Measurements from ENCODE around the gene NTN3.

The NTN3 gene

DNA sequence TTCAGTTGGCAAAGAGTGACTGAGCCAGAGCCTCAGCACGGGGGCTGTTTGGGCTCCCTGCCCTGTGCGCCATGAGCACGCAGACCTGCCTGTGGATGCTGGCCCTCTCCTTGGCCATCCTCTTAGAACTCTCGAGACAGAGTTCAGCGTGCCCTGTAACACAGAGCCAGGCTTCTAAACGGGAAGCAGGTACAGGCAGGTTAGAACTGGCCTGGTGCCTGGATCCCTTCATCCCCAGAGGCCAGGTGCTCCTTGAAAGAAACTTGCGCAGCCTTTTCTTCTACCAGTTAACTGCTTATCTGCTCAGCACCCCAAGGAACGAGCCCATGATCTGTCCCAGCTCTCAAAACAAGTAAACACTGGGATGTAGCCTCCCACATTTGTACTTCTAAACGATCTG, 35.0 kb upstream of the NTN3 start:
- no peak for TF ChIP-seq EZH2phosphoT487 (IDR thresholded peaks at IDR 0.05; ENCODE audit: borderline replicate concordance, low read length)
- TF ChIP-seq, protein P1, sequence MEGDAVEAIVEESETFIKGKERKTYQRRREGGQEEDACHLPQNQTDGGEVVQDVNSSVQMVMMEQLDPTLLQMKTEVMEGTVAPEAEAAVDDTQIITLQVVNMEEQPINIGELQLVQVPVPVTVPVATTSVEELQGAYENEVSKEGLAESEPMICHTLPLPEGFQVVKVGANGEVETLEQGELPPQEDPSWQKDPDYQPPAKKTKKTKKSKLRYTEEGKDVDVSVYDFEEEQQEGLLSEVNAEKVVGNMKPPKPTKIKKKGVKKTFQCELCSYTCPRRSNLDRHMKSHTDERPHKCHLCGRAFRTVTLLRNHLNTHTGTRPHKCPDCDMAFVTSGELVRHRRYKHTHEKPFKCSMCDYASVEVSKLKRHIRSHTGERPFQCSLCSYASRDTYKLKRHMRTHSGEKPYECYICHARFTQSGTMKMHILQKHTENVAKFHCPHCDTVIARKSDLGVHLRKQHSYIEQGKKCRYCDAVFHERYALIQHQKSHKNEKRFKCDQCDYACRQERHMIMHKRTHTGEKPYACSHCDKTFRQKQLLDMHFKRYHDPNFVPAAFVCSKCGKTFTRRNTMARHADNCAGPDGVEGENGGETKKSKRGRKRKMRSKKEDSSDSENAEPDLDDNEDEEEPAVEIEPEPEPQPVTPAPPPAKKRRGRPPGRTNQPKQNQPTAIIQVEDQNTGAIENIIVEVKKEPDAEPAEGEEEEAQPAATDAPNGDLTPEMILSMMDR (IDR thresholded peaks at IDR 0.05; ENCODE audit: low read depth, low read length, poor library complexity, severe bottlenecking), result no peak
- H3K4me1 ChIP-seq (ENCODE audit: control insufficient read depth, low read length), result peaks cover 32% of the 10 kb centered on the region
- H3K27ac ChIP-seq (ENCODE audit: low read depth, low read length), result no peak overlapping the region
- H3K4me2 ChIP-seq (ENCODE audit: low read length), result no peak overlapping the region
- H3K4me3 ChIP-seq (ENCODE audit: low read length), result no peak overlapping the region
- peaks cover 90% of the 10 kb centered on the region for H3K36me3 ChIP-seq (ENCODE audit: control insufficient read depth, low read length)
- peaks cover 43% of the 10 kb centered on the region for H3K79me2 ChIP-seq (ENCODE audit: control insufficient read depth, low read length)
- H3K9me2 ChIP-seq (replicated peaks; ENCODE audit: control insufficient read depth, low read length), result no peaks in the 10 kb centered on the region
- no peaks in the 10 kb centered on the region for H3K9me3 ChIP-seq (ENCODE audit: control insufficient read depth, insufficient read depth, low read length)
- H3F3A ChIP-seq (ENCODE audit: control insufficient read depth, insufficient read depth), result 0 out of 2 replicates have a peak, but pooled peaks cover 5% of the 10 kb centered on the region
- H4K20me1 ChIP-seq (ENCODE audit: control insufficient read depth, insufficient read depth, low read depth, low read length), result peaks cover 3% of the 10 kb centered on the region; the same call in 1 of the 2 replicates
- H3K27me3 ChIP-seq (ENCODE audit: control insufficient read depth, low read length), result no peaks in the 10 kb centered on the region

DNA sequence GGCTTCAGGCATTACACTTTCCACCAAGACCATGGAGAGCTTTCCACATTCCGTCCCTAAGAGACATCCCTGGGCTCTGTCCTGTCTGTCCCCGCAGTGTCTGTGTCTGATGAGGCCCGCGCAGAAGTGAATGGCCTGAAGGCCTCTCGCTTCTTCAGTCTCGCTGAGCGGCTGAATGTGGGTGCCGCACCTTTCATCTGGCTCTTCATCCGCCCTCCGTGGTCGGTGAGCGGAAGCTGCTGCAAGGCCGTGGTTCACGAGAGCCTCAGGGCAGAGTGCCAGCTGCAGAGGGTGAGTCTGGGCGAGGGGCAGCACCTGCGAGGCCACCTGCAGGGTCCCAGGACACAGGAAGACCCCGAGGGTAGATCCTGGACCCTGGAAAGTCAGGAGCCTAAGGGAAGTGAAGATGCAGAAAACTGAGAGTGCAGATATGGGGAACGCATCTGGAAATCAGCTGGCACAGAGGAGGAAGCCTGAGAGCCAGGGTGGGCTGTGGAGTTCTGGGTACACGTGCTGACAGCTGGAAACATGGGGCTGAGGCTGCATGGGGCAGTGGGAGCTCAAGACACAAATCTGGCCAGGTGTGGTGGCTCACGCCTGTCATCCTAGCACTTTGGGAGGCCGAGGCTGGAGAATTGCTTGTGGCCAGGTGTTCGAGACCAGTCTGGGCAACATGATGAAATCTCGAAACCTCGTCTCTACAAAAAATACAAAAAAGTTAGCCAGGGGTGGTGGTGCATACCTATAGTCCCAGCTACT, 33.9 kb upstream of the NTN3 start:
- Histone ChIP-seq H3K4me1 (ENCODE audit: control insufficient read depth, low read length) (peaks cover 29% of the 10 kb centered on the region), H3F3A (ENCODE audit: control insufficient read depth, insufficient read depth) (0 out of 2 replicates have a peak, but pooled peaks cover 5% of the 10 kb centered on the region), H3K27me3 (ENCODE audit: control insufficient read depth, low read length) (no peaks in the 10 kb centered on the region), H3K79me2 (ENCODE audit: control insufficient read depth, low read length) (peaks cover 32% of the 10 kb centered on the region), H3K4me2 (ENCODE audit: low read length) (no peak overlapping the region), H3K36me3 (ENCODE audit: control insufficient read depth, low read length) (peaks cover 84% of the 10 kb centered on the region), H3K4me3 (ENCODE audit: low read length) (no peak overlapping the region), H3K9me2 (replicated peaks; ENCODE audit: control insufficient read depth, low read length) (no peaks in the 10 kb centered on the region), H3K27ac (ENCODE audit: low read depth, low read length) (no peak overlapping the region), H4K20me1 (ENCODE audit: control insufficient read depth, insufficient read depth, low read depth, low read length) (no peaks in the 10 kb centered on the region), H3K9me3 (ENCODE audit: control insufficient read depth, insufficient read depth, low read length) (no peaks in the 10 kb centered on the region)
- no peak for TF ChIP-seq EZH2phosphoT487 (IDR thresholded peaks at IDR 0.05; ENCODE audit: borderline replicate concordance, low read length)
- TF ChIP-seq, protein P1 (IDR thresholded peaks at IDR 0.05; ENCODE audit: low read depth, low read length, poor library complexity, severe bottlenecking), result no peak

DNA sequence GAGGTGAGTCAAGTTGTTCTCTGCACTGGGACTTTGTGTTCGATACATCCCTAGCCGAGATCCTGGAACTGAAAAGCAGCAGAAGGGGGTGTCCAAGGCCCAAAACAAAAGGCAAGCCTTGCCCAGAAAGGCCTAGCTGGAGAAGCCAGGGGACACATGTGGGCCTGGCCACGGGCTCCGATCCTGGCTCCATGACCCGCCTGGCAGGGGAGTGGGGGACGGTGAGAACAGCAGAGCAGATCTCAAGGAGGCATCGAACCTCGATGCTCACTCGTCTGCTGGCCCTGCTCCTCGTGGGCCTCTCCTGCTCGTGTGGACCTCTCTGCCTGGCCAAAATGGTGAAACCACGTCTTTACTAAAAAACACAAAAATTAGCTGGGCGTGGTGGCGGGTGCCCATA, 33.0 kb upstream of the NTN3 start:
- Histone ChIP-seq H3K27me3 (ENCODE audit: control insufficient read depth, low read length) (no peaks in the 10 kb centered on the region), H3K4me1 (ENCODE audit: control insufficient read depth, low read length) (peaks cover 29% of the 10 kb centered on the region), H3K4me3 (ENCODE audit: low read length) (no peak overlapping the region), H3K27ac (ENCODE audit: low read depth, low read length) (no peak overlapping the region), H3K4me2 (ENCODE audit: low read length) (no peak overlapping the region), H4K20me1 (ENCODE audit: control insufficient read depth, insufficient read depth, low read depth, low read length) (no peaks in the 10 kb centered on the region), H3K36me3 (ENCODE audit: control insufficient read depth, low read length) (peaks cover 76% of the 10 kb centered on the region), H3K9me3 (ENCODE audit: control insufficient read depth, insufficient read depth, low read length) (no peaks in the 10 kb centered on the region), H3K9me2 (replicated peaks; ENCODE audit: control insufficient read depth, low read length) (no peaks in the 10 kb centered on the region), H3K79me2 (ENCODE audit: control insufficient read depth, low read length) (peaks cover 23% of the 10 kb centered on the region), H3F3A (ENCODE audit: control insufficient read depth, insufficient read depth) (0 out of 2 replicates have a peak, but pooled peaks cover 5% of the 10 kb centered on the region)
- TF ChIP-seq, protein P1 (IDR thresholded peaks at IDR 0.05; ENCODE audit: low read depth, low read length, poor library complexity, severe bottlenecking), result no peak
- no peak for TF ChIP-seq EZH2phosphoT487 (IDR thresholded peaks at IDR 0.05; ENCODE audit: borderline replicate concordance, low read length)
